ENCODE data around the gene CLEC14A. TPM values are rescaled to one million over a fixed set of nuclear protein-coding genes. Genes with fewer than 3 reads are reported as not detected.

Gene CLEC14A
- total RNA-seq (not detected), polyA plus RNA-seq (not detected), total RNA-seq (not detected)

- H3K36me3 ChIP-seq (ENCODE audit: control insufficient read depth in 2 of 3, insufficient read depth in 3 of 3, low read length in 3 of 3): no peaks in the 10 kb centered on the region
- Mint-ChIP-seq H3K4me3 (peak within 1 kb of the TSS; percentile 66 to 88 (median 78)), H3K36me3 (no peaks in the 10 kb centered on the region), H3K27ac (peak within 1 kb of the TSS in 1 of 9 donors; percentile 78), H3K4me1 (peaks cover 0 to 15% (median 10%) of the 10 kb centered on the region in 7 donors), H3K27me3 (peaks cover 40 to 55% (median 48%) of the 10 kb centered on the region in 5 donors), H3K9me3 (peaks cover 0 to 3% (median 0%) of the 10 kb centered on the region in 11 donors)
- H3K27ac ChIP-seq (ENCODE audit: low read depth, low read length): no peak within 1 kb of the TSS
- ATAC-seq: peak; percentile 63
- peaks cover 0 to 13% of the 10 kb centered on the region in 2 donors for H3K27me3 ChIP-seq (ENCODE audit: control insufficient read depth in 2 of 2, insufficient read depth in 2 of 2, low read length in 2 of 2)
- intact Hi-C loops (cut with micrococcal nuclease): no loop called here
- ChIA-PET POLR2A (no interaction called here), CTCF (no interaction called here)
- DNase-seq: peak in 4 of 9 donors; percentile 3 to 21 (median 8)
- H3K4me3 ChIP-seq (ENCODE audit: low read length): peak within 1 kb of the TSS; percentile 27
- H3K4me1 ChIP-seq (ENCODE audit: control insufficient read depth in 2 of 2, insufficient read depth in 2 of 2, low read length in 2 of 2): peaks cover 0 to 4% of the 10 kb centered on the region in 2 donors
- H3K9me3 ChIP-seq (ENCODE audit: control insufficient read depth in 2 of 3, low read length in 3 of 3): no peaks in the 10 kb centered on the region
Measured at GRCh38 chr14:38255673-38256532, at the start of gene CLEC14A. Gene CLEC14A (minus strand): TSS chr14:38256093. CDS start chr14:38256022, 71 bp downstream.

DNA sequence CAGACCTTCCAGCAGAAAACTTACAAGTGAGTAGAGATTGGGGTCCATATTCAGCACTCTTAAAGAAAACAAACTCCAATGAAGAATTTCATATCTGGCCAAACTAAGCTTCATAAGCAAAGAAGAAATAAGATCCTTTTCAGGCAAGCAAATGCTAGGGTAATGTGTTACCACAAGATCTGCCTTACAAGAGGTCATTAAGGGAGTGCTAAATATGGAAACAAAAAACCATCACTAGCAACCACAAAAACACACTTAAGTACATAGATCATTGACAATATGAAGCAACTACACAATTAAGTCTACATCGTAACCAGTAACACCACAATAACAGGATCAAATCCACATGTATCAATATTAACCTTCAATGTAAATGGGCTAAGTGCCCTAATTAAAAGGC, 47.1 kb upstream of the CLEC14A start:
- Histone ChIP-seq H3K4me3 (ENCODE audit: low read length) (no peak overlapping the region), H3K36me3 (ENCODE audit: control insufficient read depth in 2 of 3, insufficient read depth in 3 of 3, low read length in 3 of 3) (no peaks in the 10 kb centered on the region), H3K4me1 (ENCODE audit: control insufficient read depth in 2 of 2, insufficient read depth in 2 of 2, low read length in 2 of 2) (no peaks in the 10 kb centered on the region), H3K27me3 (ENCODE audit: control insufficient read depth in 2 of 2, insufficient read depth in 2 of 2, low read length in 2 of 2) (no peaks in the 10 kb centered on the region), H3K9me3 (ENCODE audit: control insufficient read depth in 2 of 3, low read length in 3 of 3) (no peaks in the 10 kb centered on the region), H3K27ac (ENCODE audit: low read depth, low read length) (no peak overlapping the region)
- POLR2A ChIA-PET: no interaction called here
- Mint-ChIP-seq H3K4me1 (no peaks in the 10 kb centered on the region), H3K9me3 (peaks cover 0 to 15% (median 7%) of the 10 kb centered on the region in 11 donors), H3K36me3 (no peaks in the 10 kb centered on the region), H3K27me3 (peaks cover 0 to 27% (median 17%) of the 10 kb centered on the region in 5 donors), H3K27ac (no peak overlapping the region), H3K4me3 (no peak overlapping the region)
- CTCF ChIA-PET: no interaction called here
- ATAC-seq: no peak
- intact Hi-C loops (cut with micrococcal nuclease): no loop called here
- no peak for DNase-seq

GRCh38 chr14:38302034-38302433, 46.1 kb upstream of the CLEC14A start:
- H3K27ac Mint-ChIP-seq: no peak overlapping the region
- no peaks in the 10 kb centered on the region for H3K4me1 Mint-ChIP-seq
- no peak for DNase-seq
- Histone ChIP-seq H3K4me3 (ENCODE audit: low read length) (no peak overlapping the region), H3K36me3 (ENCODE audit: control insufficient read depth in 2 of 3, insufficient read depth in 3 of 3, low read length in 3 of 3) (no peaks in the 10 kb centered on the region), H3K9me3 (ENCODE audit: control insufficient read depth in 2 of 3, low read length in 3 of 3) (no peaks in the 10 kb centered on the region), H3K27ac (ENCODE audit: low read depth, low read length) (no peak overlapping the region), H3K4me1 (ENCODE audit: control insufficient read depth in 2 of 2, insufficient read depth in 2 of 2, low read length in 2 of 2) (no peaks in the 10 kb centered on the region), H3K27me3 (ENCODE audit: control insufficient read depth in 2 of 2, insufficient read depth in 2 of 2, low read length in 2 of 2) (no peaks in the 10 kb centered on the region)
- peaks cover 0 to 27% (median 17%) of the 10 kb centered on the region in 5 donors for H3K27me3 Mint-ChIP-seq
- no peak overlapping the region for H3K4me3 Mint-ChIP-seq
- ChIA-PET CTCF (no interaction called here), POLR2A (no interaction called here)
- H3K9me3 Mint-ChIP-seq: peaks cover 0 to 15% (median 7%) of the 10 kb centered on the region in 11 donors
- ATAC-seq: no peak
- no peaks in the 10 kb centered on the region for H3K36me3 Mint-ChIP-seq
- intact Hi-C loops (cut with micrococcal nuclease): no loop called here

- peaks cover 0 to 9% (median 4%) of the 10 kb centered on the region in 11 donors for H3K9me3 Mint-ChIP-seq
- DNase-seq (no peak), ATAC-seq (no peak)
- H3K4me1 Mint-ChIP-seq: no peaks in the 10 kb centered on the region
- intact Hi-C loops (cut with micrococcal nuclease): no loop called here
- peaks cover 0 to 32% (median 24%) of the 10 kb centered on the region in 5 donors for H3K27me3 Mint-ChIP-seq
- Histone ChIP-seq H3K4me1 (ENCODE audit: control insufficient read depth in 2 of 2, insufficient read depth in 2 of 2, low read length in 2 of 2) (no peaks in the 10 kb centered on the region), H3K4me3 (ENCODE audit: low read length) (no peak overlapping the region), H3K9me3 (ENCODE audit: control insufficient read depth in 2 of 3, low read length in 3 of 3) (no peaks in the 10 kb centered on the region), H3K27ac (ENCODE audit: low read depth, low read length) (no peak overlapping the region), H3K27me3 (ENCODE audit: control insufficient read depth in 2 of 2, insufficient read depth in 2 of 2, low read length in 2 of 2) (no peaks in the 10 kb centered on the region), H3K36me3 (ENCODE audit: control insufficient read depth in 2 of 3, insufficient read depth in 3 of 3, low read length in 3 of 3) (no peaks in the 10 kb centered on the region)
- ChIA-PET POLR2A (no interaction called here), CTCF (no interaction called here)
- H3K36me3 Mint-ChIP-seq: no peaks in the 10 kb centered on the region
- no peak overlapping the region for H3K4me3 Mint-ChIP-seq
- no peak overlapping the region for H3K27ac Mint-ChIP-seq
Measured at GRCh38 chr14:38297681-38298080, 41.8 kb upstream of the CLEC14A start.

DNA sequence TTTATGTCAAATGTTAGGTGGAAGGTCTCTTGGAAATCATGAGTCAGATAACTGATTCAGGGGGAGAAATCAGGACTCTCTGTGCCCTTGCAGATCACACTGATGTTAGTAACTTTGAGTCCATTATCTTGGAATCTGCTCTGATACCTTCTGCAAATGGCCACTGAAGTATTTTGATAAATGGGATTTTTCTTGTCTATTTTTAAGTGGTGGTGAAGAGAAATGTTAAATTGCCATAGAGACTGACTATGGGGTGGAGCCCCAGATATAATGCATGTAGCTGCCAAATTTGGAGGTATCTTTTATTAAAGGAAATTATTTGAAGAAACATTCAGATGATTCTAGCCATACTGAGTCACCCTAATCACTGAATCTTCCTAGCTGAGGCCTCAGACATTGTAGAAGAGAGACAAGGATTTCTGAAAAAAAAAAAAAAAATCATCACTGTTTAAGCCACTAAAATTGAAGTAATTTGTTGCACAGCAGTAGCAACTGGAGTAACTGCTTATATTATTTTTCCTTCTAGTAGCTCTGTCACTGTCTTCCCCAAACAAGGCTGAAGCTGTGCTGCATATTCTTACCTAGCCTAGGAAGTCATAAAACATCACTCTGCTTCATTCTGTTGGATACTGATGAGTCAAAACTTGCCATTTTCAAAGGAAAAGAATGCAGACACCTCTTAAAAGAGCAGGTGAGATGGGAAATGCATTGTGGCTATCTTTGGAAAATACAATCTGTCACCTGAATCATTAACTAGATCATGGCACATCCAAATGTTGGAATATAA, 36.0 kb upstream of the CLEC14A start:
- ChIA-PET POLR2A (no interaction called here), CTCF (interaction anchor here (0.6 kb wide), 1 partner anchor 279 kb away, joined by 5 read pairs; no protein-coding TSS in a partner anchor)
- no peak overlapping the region for H3K27ac Mint-ChIP-seq
- DNase-seq (no peak), ATAC-seq (no peak)
- Histone ChIP-seq H3K9me3 (ENCODE audit: control insufficient read depth in 2 of 3, low read length in 3 of 3) (no peaks in the 10 kb centered on the region), H3K4me1 (ENCODE audit: control insufficient read depth in 2 of 2, insufficient read depth in 2 of 2, low read length in 2 of 2) (no peaks in the 10 kb centered on the region), H3K27ac (ENCODE audit: low read depth, low read length) (no peak overlapping the region), H3K27me3 (ENCODE audit: control insufficient read depth in 2 of 2, insufficient read depth in 2 of 2, low read length in 2 of 2) (no peaks in the 10 kb centered on the region), H3K4me3 (ENCODE audit: low read length) (no peak overlapping the region), H3K36me3 (ENCODE audit: control insufficient read depth in 2 of 3, insufficient read depth in 3 of 3, low read length in 3 of 3) (no peaks in the 10 kb centered on the region)
- H3K4me1 Mint-ChIP-seq: no peaks in the 10 kb centered on the region
- intact Hi-C loops (cut with micrococcal nuclease): no loop called here
- peaks cover 0 to 24% (median 15%) of the 10 kb centered on the region in 5 donors for H3K27me3 Mint-ChIP-seq
- H3K36me3 Mint-ChIP-seq: no peaks in the 10 kb centered on the region
- no peak overlapping the region for H3K4me3 Mint-ChIP-seq
- H3K9me3 Mint-ChIP-seq: peaks cover 0 to 7% (median 0%) of the 10 kb centered on the region in 11 donors

GRCh38 chr14:38290601-38291188, 34.8 kb upstream of the CLEC14A start:
- Mint-ChIP-seq H3K27ac (no peak overlapping the region), H3K9me3 (peaks cover 0 to 9% (median 0%) of the 10 kb centered on the region in 11 donors), H3K4me3 (no peak overlapping the region), H3K4me1 (no peaks in the 10 kb centered on the region), H3K36me3 (no peaks in the 10 kb centered on the region), H3K27me3 (peaks cover 0 to 23% (median 15%) of the 10 kb centered on the region in 5 donors)
- Histone ChIP-seq H3K27me3 (ENCODE audit: control insufficient read depth in 2 of 2, insufficient read depth in 2 of 2, low read length in 2 of 2) (no peaks in the 10 kb centered on the region), H3K4me3 (ENCODE audit: low read length) (no peak overlapping the region), H3K4me1 (ENCODE audit: control insufficient read depth in 2 of 2, insufficient read depth in 2 of 2, low read length in 2 of 2) (no peaks in the 10 kb centered on the region), H3K36me3 (ENCODE audit: control insufficient read depth in 2 of 3, insufficient read depth in 3 of 3, low read length in 3 of 3) (no peaks in the 10 kb centered on the region), H3K9me3 (ENCODE audit: control insufficient read depth in 2 of 3, low read length in 3 of 3) (no peaks in the 10 kb centered on the region), H3K27ac (ENCODE audit: low read depth, low read length) (no peak overlapping the region)
- ChIA-PET CTCF (no interaction called here), POLR2A (no interaction called here)
- intact Hi-C loops (cut with micrococcal nuclease): no loop called here
- DNase-seq (no peak), ATAC-seq (no peak)
